NB4 (cell line): ENCODE data around the gene SNX9.

Source experiments
- DNase-seq: peaks from one replicate; pipeline ENCODE4 v3.0.0; 2010; ENCODE audit warnings: low read depth
- H3K4me3 ChIP-seq: one replicate; pipeline ENCODE4 v1.5.1; 2011; ENCODE audit warnings: mild to moderate bottlenecking, low read depth, low read length, moderate library complexity
- CTCF ChIP-seq: IDR thresholded peaks from one replicate; pipeline ENCODE4 v1.5.1; 2012; ENCODE audit warnings: low read depth, low read length
- MAX ChIP-seq: IDR thresholded peaks from 2 replicates; pipeline ENCODE4 v1.6.1; 2011; ENCODE audit warnings: low read depth, low read length
- MYC ChIP-seq: IDR thresholded peaks from 2 replicates; pipeline ENCODE4 v1.6.1; 2011; ENCODE audit warnings: low read depth, low read length
- POLR2A ChIP-seq: IDR thresholded peaks from 2 replicates; pipeline ENCODE4 v1.6.1; 2011; ENCODE audit warnings: mild to moderate bottlenecking; ENCODE audit not compliant: insufficient read length; ENCODE audit errors: extremely low read depth

Gene SNX9

GRCh38 chr6:157867981-157868380, 44.9 kb downstream of the SNX9 start:
- TF ChIP-seq CTCF (no peak), POLR2A (no peak), MYC (no peak), MAX (no peak)
- H3K4me3 ChIP-seq, result no peak overlapping the region
- DNase-seq, result no peak

GRCh38 chr6:157868835-157869234, 45.8 kb downstream of the SNX9 start:
- no peak for TF ChIP-seq MYC
- TF ChIP-seq MAX, result no peak
- TF ChIP-seq CTCF, result no peak
- H3K4me3 ChIP-seq, result no peak overlapping the region
- no peak for DNase-seq

GRCh38 chr6:157869673-157870302, 46.7 kb downstream of the SNX9 start:
- no peak for TF ChIP-seq MYC
- no peak for TF ChIP-seq MAX
- TF ChIP-seq CTCF, result no peak
- TF ChIP-seq POLR2A, result no peak
- DNase-seq, result no peak
- H3K4me3 ChIP-seq, result no peak overlapping the region

DNA sequence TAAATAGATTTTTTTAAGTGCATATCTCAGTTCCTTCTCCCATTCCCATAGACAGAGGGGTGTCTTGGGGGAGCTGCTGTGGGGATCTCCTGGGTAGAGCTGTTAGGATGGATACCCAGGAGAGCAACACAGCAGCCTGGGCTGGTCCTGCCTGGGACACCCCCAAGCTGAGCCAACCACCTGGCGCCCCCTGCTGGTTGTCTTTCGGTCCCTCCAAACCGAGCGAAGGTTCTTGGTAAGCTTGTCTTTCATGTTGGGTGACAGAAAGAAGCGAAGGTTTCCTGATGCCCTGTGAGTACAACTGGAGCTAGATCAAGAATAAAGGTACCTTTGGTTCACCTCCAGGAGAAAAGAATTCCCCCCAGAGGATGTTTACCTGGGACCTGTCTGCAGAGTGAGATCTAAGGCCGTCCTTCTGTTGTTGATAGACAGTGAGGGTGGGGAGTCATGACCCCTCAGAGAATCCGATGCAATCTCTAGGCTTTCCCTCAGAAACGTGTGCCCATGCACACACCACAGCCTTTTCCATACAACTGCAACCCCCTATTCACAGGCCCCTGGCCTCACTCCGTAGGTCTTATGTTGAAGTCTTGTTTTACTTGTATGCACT, 50.8 kb downstream of the SNX9 start:
- no peak overlapping the region for H3K4me3 ChIP-seq
- TF ChIP-seq CTCF (peak; percentile 86), MAX (no peak)
- peak; percentile 82 for DNase-seq

GRCh38 chr6:157877149-157877548, 54.1 kb downstream of the SNX9 start:
- H3K4me3 ChIP-seq, result no peak overlapping the region
- TF ChIP-seq CTCF (no peak), MYC (no peak), POLR2A (no peak), MAX (no peak)
- DNase-seq, result no peak
